IPS DF 6.9 (cell line): ENCODE results near the gene COMMD7.
"Not testable (repeated sequence)": the region's sequence is repeated elsewhere in the genome, so short reads cannot be mapped to it uniquely, and the experiment has no call there.

Experiments
- DNase-seq: peaks from one replicate; pipeline ENCODE4 v3.0.0-alpha.2; 2013; ENCODE audit warnings: low read depth, low spot score
- H3K27ac ChIP-seq: one replicate; pipeline ENCODE4 v1.5.1; 2013; ENCODE audit warnings: low read length, control low read depth
- H3K27me3 ChIP-seq: 2 replicates; pipeline ENCODE4 v1.6.1; 2013; ENCODE audit warnings: mild to moderate bottlenecking, low read length; ENCODE audit not compliant: control insufficient read depth, insufficient read depth
- H3K36me3 ChIP-seq: 2 replicates; pipeline ENCODE4 v1.6.1; 2013; ENCODE audit warnings: low read length; ENCODE audit not compliant: control insufficient read depth, insufficient read depth
- H3K4me1 ChIP-seq: 2 replicates; pipeline ENCODE4 v1.6.1; 2013; ENCODE audit warnings: low read length; ENCODE audit not compliant: control insufficient read depth, insufficient read depth
- H3K4me3 ChIP-seq: 2 replicates; pipeline ENCODE4 v1.5.1; 2013; ENCODE audit warnings: mild to moderate bottlenecking, low read length
- H3K9me3 ChIP-seq: 2 replicates; pipeline ENCODE4 v1.6.1; 2013; ENCODE audit warnings: low read length, inconsistent platforms; ENCODE audit not compliant: control insufficient read depth, insufficient read depth
- WGBS: extraction: QIAGEN DNeasy Blood & Tissue Kit; methylation state at CpG from one replicate; pipeline ENCODE4 v1.1.7; 2013; ENCODE audit warnings: mixed read lengths, missing lambda C conversion rate; ENCODE audit not compliant: insufficient read length, insufficient coverage; 5-methylcytosine and 5-hydroxymethylcytosine counted together

Gene COMMD7

DNA sequence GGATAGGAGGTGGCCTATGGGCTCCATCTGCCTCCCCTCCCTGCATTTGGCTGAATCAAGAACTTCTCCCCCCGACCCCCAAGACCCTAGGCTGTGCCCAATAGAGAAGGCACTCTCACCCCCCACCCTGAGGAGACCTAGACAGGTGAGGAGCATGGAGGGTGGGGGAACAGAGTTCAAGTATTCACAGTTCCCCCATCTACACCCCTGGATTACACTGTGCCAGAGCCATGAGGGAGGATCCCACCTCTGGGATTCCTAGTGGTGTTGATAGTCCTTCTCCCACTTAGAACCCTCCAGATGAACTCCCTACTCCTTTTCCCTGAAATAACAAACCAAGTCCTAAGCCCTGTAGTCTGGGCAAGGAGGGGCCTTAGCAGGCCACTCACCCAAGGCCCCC is 54.3 kb downstream of the COMMD7 start:
- not testable (repeated sequence) for H3K4me3 ChIP-seq, H3K27ac ChIP-seq, H3K27me3 ChIP-seq, H3K4me1 ChIP-seq, H3K9me3 ChIP-seq, DNase-seq, H3K36me3 ChIP-seq
- no CpG with 5 or more reads among the region's 1 CpG for WGBS

GRCh38 chr20:32687180-32687532 is 56.1 kb downstream of the COMMD7 start:
- H3K36me3 ChIP-seq: no peaks in the 10 kb centered on the region
- H3K4me3 ChIP-seq: no peak overlapping the region
- no peaks in the 10 kb centered on the region for H3K9me3 ChIP-seq
- H3K27ac ChIP-seq: no peak overlapping the region
- no peaks in the 10 kb centered on the region for H3K27me3 ChIP-seq
- no peaks in the 10 kb centered on the region for H3K4me1 ChIP-seq
- no CpG with 5 or more reads among the region's 9 CpGs for WGBS
- DNase-seq: no peak

DNA sequence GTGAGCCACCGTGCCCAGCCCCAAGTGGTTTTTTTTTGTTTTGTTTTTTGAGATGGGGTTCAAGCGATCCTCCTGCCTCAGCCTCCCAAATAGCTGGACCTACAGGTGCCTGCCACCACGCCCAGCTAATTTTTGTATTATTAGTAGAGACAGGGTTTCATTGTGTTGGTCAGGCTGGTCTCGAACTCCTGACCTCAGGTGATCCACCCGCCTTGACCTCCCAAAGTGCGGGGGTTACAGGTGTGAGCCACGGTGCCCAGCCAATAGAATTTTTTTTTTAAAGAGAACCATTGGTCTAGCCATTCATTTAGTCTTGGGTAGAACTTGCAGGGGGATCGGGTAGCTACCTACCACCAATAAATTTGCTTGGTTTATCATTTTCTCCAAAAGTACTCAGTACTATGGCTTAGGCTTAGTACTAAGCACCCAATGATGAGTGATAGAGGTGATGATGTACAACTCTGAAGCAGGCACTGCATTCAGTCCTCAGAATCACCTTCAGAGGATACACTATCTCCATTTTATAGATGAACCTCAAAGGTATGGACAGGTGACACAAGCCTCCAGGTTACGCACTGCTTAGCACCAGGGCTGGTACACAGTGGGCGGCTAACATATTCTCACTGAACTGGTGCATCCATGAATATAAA is 56.6 kb downstream of the COMMD7 start:
- no peak for DNase-seq
- H3K27ac ChIP-seq: no peak overlapping the region
- H3K27me3 ChIP-seq: no peaks in the 10 kb centered on the region
- WGBS: no CpG with 5 or more reads among the region's 10 CpGs
- no peaks in the 10 kb centered on the region for H3K9me3 ChIP-seq
- H3K4me1 ChIP-seq: no peaks in the 10 kb centered on the region
- H3K4me3 ChIP-seq: no peak overlapping the region
- no peaks in the 10 kb centered on the region for H3K36me3 ChIP-seq

GRCh38 chr20:32685541-32686529 is 57.4 kb downstream of the COMMD7 start:
- H3K27ac ChIP-seq: no peak overlapping the region
- peaks cover 2% of the 10 kb centered on the region; the same call in 1 of the 2 replicates for H3K4me1 ChIP-seq
- no peaks in the 10 kb centered on the region for H3K9me3 ChIP-seq
- H3K36me3 ChIP-seq: no peaks in the 10 kb centered on the region
- WGBS: no CpG with 5 or more reads among the region's 17 CpGs
- H3K4me3 ChIP-seq: no peak overlapping the region
- H3K27me3 ChIP-seq: no peaks in the 10 kb centered on the region
- DNase-seq: no peak

- no peak for DNase-seq
- no peak overlapping the region for H3K4me3 ChIP-seq
- H3K9me3 ChIP-seq: no peaks in the 10 kb centered on the region
- peaks cover 6% of the 10 kb centered on the region for H3K4me1 ChIP-seq
- H3K27me3 ChIP-seq: no peaks in the 10 kb centered on the region
- no peak overlapping the region for H3K27ac ChIP-seq
- no peaks in the 10 kb centered on the region for H3K36me3 ChIP-seq
- no CpG with 5 or more reads among the region's 11 CpGs for WGBS
Measured at GRCh38 chr20:32682508-32682987, 60.7 kb downstream of the COMMD7 start.

DNA sequence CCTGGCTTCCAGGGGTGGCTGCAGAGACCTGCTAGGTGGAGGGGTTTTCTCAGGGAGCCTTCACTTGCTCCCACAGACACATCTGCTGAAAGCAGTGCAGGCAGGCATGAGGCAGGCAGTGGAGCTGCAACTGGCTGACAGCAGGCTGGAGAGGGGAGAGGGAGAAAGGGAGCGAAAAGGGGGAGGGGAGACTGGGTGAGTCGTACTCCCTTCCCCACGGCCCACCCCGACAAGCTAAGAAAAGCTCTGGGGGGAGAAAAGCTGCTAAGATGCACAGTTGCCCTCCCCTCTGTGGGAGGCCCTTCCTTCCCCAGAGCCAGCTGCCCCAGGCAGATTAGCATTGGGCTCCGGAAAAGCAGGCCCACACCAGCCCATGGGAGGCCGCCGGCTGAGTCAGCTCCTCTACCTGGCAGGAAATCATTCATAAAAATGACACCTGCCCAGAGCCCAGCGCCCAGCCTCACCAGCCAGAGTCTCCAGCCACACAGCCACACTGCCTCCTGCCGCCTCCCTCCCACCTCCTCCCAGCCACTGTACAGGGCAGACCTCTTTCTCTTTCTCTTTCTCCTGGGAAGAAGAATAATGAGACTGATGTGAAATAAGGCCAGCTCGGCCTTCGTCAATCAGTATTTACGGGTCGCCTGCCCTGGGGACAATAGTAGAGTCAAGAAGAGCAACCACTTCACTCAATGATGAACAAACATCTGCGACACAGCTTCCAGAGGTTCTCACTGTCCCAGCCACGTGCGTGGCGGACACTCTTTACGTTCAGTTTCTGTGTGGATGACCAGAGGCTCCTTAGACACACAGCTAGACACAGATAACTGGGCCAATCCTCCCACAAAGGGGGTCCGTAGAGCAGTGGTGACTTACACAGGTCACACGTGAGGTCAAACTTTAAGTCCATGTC is 61.8 kb downstream of the COMMD7 start:
- no peak for DNase-seq

DNA sequence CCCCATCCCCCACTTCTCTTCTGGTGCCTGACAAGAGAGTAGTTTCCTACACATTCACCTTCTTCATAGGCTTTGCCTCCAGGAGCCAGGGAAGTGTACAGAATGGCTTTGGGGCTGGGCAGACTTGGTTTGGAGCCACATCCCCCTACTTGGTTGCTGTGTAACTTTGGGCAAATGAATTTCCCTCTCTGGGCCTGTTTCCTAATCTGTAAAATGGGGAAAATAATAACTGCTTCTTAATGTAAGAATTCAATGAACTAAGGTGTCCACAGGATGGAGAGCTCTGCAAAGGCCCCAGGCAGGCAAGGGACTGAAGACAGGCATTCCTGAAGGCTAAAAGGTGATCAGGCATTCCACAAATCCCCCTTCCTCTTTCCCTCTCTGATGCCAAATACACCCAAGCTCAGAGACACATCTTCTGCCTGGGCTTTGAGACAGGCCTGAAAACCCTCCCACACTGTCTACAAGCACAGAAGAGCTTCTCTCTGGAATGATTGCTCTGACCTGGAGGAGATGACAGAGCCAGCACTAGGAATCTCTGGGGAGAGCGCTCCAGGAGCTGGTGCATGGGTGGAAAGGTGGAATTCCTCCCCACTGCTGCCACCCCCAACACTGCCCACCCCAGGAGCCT is 62.6 kb downstream of the COMMD7 start:
- peaks cover 6% of the 10 kb centered on the region for H3K4me1 ChIP-seq
- H3K27ac ChIP-seq: no peak overlapping the region
- no peak for DNase-seq
- H3K9me3 ChIP-seq: no peaks in the 10 kb centered on the region
- WGBS: no CpG with 5 or more reads among the region's 1 CpG
- no peaks in the 10 kb centered on the region for H3K27me3 ChIP-seq
- H3K4me3 ChIP-seq: no peak overlapping the region
- H3K36me3 ChIP-seq: no peaks in the 10 kb centered on the region

More for the DNA sequence above, 61.8 kb downstream of the COMMD7 start:
- Histone ChIP-seq H3K27ac (no peak overlapping the region), H3K9me3 (no peaks in the 10 kb centered on the region), H3K4me3 (no peak overlapping the region), H3K4me1 (peaks cover 6% of the 10 kb centered on the region), H3K36me3 (no peaks in the 10 kb centered on the region), H3K27me3 (no peaks in the 10 kb centered on the region)
- no CpG with 5 or more reads among the region's 20 CpGs for WGBS

- Histone ChIP-seq H3K9me3 (no peaks in the 10 kb centered on the region), H3K27ac (no peak overlapping the region), H3K4me3 (no peak overlapping the region), H3K27me3 (no peaks in the 10 kb centered on the region), H3K4me1 (peaks cover 6% of the 10 kb centered on the region), H3K36me3 (no peaks in the 10 kb centered on the region)
- no CpG with 5 or more reads among the region's 6 CpGs for WGBS
- no peak for DNase-seq
Measured at GRCh38 chr20:32678948-32679347, 64.3 kb downstream of the COMMD7 start.

- H3K36me3 ChIP-seq: no peaks in the 10 kb centered on the region
- no peaks in the 10 kb centered on the region for H3K9me3 ChIP-seq
- DNase-seq: no peak
- no CpG with 5 or more reads among the region's 13 CpGs for WGBS
- no peak overlapping the region for H3K4me3 ChIP-seq
- H3K4me1 ChIP-seq: peaks cover 10% of the 10 kb centered on the region
- no peaks in the 10 kb centered on the region for H3K27me3 ChIP-seq
- no peak overlapping the region for H3K27ac ChIP-seq
Measured at GRCh38 chr20:32675223-32675975, 67.9 kb downstream of the COMMD7 start.
